IgD-negative memory B cell (primary cell): Measurements from ENCODE around the gene HDAC7. TPM values are rescaled to one million over a fixed set of nuclear protein-coding genes. Genes with fewer than 3 reads are reported as not detected.

Source experiments
- H3K27ac Mint-ChIP-seq, 3 donors: one replicate each; pipeline ENCODE4 v1.8.0; 2020 to 2022; ENCODE audit warnings: mild to moderate bottlenecking in 3 of 3, mixed read lengths in 3 of 3, moderate library complexity in 1 of 3
- H3K27me3 Mint-ChIP-seq: one replicate; pipeline ENCODE4 v1.8.0; 2021; ENCODE audit warnings: mixed read lengths
- H3K36me3 Mint-ChIP-seq: one replicate; pipeline ENCODE4 v1.8.0; 2020; ENCODE audit warnings: mild to moderate bottlenecking, mixed read lengths
- H3K4me1 Mint-ChIP-seq, 3 donors: one replicate each; pipeline ENCODE4 v1.8.0; 2020 to 2022; ENCODE audit warnings: mixed read lengths in 3 of 3, mild to moderate bottlenecking in 1 of 3
- H3K4me3 Mint-ChIP-seq, 4 donors: one replicate each; pipeline ENCODE4 v1.8.0; 2020 to 2022; ENCODE audit warnings: mild to moderate bottlenecking in 4 of 4, mixed read lengths in 4 of 4, moderate library complexity in 3 of 4
- H3K9me3 Mint-ChIP-seq, 3 donors: one replicate each; pipeline ENCODE4 v1.8.0; 2020 to 2021; ENCODE audit warnings: mixed read lengths in 3 of 3, mild to moderate bottlenecking in 1 of 3
- polyA plus RNA-seq: library from polyadenylated mRNA; unstranded; fragments of 300-500 nt; fragmentation: Illumina TruSeq; gene quantifications from one replicate; pipeline ENCODE4 v1.2.3, GENCODE V29; 2021

HDAC7 gene
- polyA plus RNA-seq, 1 donor from 2014 or later, result 20.9 TPM

GRCh38 chr12:47802312-47802711 lies 17.4 kb downstream of the HDAC7 start:
- Mint-ChIP-seq H3K4me1 (peaks cover 44 to 64% (median 53%) of the 10 kb centered on the region in 3 donors), H3K9me3 (no peaks in the 10 kb centered on the region), H3K36me3 (peaks cover 5% of the 10 kb centered on the region), H3K4me3 (peak overlapping the region in 2 of 4 donors; percentile 60 to 82), H3K27ac (peak overlapping the region; percentile 32 to 93 (median 67)), H3K27me3 (no peaks in the 10 kb centered on the region)

DNA sequence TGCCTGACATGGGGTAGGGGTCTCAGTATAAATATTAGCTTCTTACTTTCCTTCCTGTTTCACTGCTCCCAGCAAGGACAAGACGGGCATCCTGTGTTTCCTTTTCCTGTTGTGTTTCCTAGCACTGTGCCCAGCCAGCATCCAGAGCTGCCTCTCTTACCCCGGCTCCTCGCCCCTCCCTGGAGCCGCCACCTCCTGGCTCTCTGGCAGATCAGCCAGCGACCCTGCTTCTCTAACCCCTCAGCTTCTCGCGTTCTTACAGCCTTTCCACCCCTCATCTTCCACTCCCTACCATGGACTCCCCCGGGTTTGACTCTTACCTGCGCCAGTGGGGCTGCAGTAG lies 17.8 kb downstream of the HDAC7 start:
- Mint-ChIP-seq H3K27me3 (no peaks in the 10 kb centered on the region), H3K4me3 (peak overlapping the region in 3 of 4 donors; percentile 26 to 82 (median 60)), H3K27ac (peak overlapping the region; percentile 32 to 93 (median 67)), H3K36me3 (peaks cover 5% of the 10 kb centered on the region), H3K4me1 (peaks cover 40 to 60% (median 50%) of the 10 kb centered on the region in 3 donors), H3K9me3 (no peaks in the 10 kb centered on the region)

DNA sequence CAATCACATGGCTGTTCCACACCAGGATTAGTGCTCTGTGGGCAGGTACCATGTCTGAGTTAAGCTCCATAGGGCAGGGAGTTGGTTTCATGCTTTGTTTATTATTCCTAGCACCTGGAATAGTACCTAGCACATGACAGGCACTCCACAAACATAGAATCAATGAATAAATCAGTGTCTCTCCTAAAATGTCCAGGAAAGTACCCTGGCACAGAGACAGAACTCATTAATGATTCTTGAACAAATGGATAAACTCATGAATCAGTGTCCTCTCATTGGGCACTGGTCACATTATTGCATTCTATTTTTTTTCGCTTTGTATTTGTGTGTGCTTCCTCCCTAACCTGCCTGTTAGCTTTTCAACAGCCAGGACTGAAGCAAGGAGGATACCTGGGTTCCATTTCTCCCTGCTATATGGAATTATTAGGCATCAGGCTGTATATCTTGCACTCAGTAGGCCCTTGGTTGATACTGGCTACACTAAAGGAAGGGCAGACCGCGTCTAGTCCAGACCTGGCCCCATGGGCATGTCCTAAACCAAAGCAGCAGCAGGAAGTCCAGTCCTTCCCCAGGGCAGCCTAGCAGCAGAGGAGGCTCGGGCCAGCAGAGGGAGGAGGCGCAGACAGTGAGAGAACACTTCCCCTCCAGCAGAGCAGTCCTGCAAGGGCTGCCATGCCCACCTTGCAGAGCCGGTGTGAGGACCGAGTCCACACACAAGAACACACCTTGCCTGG lies 18.4 kb downstream of the HDAC7 start:
- H3K27ac Mint-ChIP-seq, result peak overlapping the region in 2 of 3 donors; percentile 67 to 77
- no peaks in the 10 kb centered on the region for H3K9me3 Mint-ChIP-seq
- peaks cover 5% of the 10 kb centered on the region for H3K36me3 Mint-ChIP-seq
- H3K27me3 Mint-ChIP-seq, result no peaks in the 10 kb centered on the region
- peak overlapping the region in 2 of 4 donors; percentile 26 to 82 for H3K4me3 Mint-ChIP-seq
- peaks cover 40 to 55% (median 48%) of the 10 kb centered on the region in 3 donors for H3K4me1 Mint-ChIP-seq

GRCh38 chr12:47800582-47800981 lies 19.1 kb downstream of the HDAC7 start:
- H3K4me3 Mint-ChIP-seq, result peak overlapping the region in 1 of 4 donors; percentile 4
- H3K27me3 Mint-ChIP-seq, result no peaks in the 10 kb centered on the region
- peaks cover 36 to 48% (median 43%) of the 10 kb centered on the region in 3 donors for H3K4me1 Mint-ChIP-seq
- no peaks in the 10 kb centered on the region for H3K9me3 Mint-ChIP-seq
- peak overlapping the region in 1 of 3 donors; percentile 77 for H3K27ac Mint-ChIP-seq
- peaks cover 5% of the 10 kb centered on the region for H3K36me3 Mint-ChIP-seq

DNA sequence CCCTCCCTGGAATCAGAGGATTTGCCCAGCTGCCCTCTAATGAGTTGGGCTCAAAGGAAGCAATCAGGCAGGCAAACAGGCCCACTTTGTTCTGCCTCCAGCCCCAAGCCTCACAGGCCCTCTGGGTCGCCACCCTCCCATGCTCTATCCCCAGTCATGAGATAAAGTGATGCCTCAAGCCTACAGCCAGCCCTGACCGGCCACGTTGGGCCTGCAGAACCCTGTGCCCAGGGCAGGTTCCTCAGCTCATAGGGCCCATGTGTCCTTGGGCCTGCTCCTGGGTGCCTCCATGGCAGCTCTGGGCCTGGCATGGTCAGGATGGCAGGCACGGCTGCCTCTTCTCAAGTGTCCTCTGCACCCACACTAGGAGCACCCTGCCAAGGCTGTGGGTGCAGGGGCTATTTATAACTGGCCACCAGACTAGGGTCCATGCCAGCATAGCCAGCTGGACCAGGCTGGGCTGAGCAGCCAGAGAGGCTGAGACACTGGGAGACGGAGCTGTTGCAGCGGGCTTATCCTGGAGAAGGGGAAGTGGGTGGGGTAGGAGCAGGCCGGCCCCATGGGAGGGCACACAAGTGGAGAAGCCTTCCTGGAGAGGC lies 20.2 kb downstream of the HDAC7 start:
- Mint-ChIP-seq H3K27ac (peak overlapping the region in 1 of 3 donors; percentile 78), H3K27me3 (no peaks in the 10 kb centered on the region), H3K4me3 (peak overlapping the region in 1 of 4 donors; percentile 74), H3K4me1 (peaks cover 28 to 37% (median 34%) of the 10 kb centered on the region in 3 donors), H3K36me3 (peaks cover 5% of the 10 kb centered on the region), H3K9me3 (no peaks in the 10 kb centered on the region)

- Mint-ChIP-seq H3K27me3 (no peaks in the 10 kb centered on the region), H3K4me1 (peaks cover 20 to 28% (median 25%) of the 10 kb centered on the region in 3 donors), H3K36me3 (peaks cover 8% of the 10 kb centered on the region), H3K27ac (no peak overlapping the region), H3K9me3 (no peaks in the 10 kb centered on the region), H3K4me3 (no peak overlapping the region)
Observed at GRCh38 chr12:47798382-47798948, 21.2 kb downstream of the HDAC7 start.

DNA sequence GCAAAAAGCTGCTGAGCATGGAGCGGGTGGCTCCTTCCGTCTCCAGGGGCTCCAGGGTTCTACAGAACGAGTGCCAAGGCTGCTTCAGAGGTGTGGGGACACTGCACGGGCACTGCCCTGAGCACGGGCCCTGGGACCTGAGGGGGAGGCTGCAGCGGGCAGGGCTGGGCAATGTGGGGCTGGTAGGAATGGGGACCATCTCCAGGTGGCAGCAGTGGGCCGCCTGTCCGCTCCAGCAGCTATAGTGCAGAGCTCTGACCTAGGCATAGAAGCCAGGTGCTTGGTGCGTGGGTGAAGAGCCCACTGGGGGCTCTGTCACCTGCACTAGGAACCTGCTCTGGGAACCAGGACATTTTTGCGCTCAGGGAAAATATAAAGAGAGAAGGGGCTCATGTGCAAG lies 22.3 kb downstream of the HDAC7 start:
- peak overlapping the region in 1 of 3 donors; percentile 12 for H3K27ac Mint-ChIP-seq
- peaks cover 17 to 20% (median 19%) of the 10 kb centered on the region in 3 donors for H3K4me1 Mint-ChIP-seq
- peak overlapping the region in 3 of 4 donors; percentile 6 to 79 (median 41) for H3K4me3 Mint-ChIP-seq
- H3K9me3 Mint-ChIP-seq, result no peaks in the 10 kb centered on the region
- H3K36me3 Mint-ChIP-seq, result peaks cover 8% of the 10 kb centered on the region
- no peaks in the 10 kb centered on the region for H3K27me3 Mint-ChIP-seq

DNA sequence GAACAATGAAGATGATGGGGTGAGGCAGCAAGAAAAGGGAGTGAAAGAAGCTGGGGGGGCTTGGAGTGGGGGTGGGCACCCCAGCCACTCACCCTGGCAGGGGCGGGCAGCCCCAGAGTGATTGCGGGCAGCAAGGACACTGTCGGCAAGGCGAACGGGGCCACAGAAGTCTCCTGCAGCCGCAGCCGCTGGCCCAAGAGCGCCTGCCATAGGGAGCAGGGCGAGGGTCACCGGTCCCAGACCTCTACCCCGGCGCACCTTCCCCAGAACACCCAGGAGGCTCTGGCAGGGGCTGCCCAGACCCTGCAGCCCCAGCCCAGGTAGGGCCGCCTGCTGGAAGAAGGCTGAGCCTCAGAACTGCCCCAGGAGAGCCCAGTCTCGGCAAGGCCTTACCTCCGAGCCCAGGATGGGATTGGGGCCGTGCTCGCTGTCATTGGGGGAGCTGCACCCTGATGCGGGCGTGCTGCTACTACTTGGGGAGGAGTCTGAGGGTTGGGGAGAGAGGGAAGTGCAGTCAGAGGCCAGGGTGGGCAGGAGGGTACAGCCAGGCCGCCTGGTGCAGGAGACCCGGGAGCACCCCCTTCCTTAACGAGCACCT lies 23.8 kb downstream of the HDAC7 start:
- Mint-ChIP-seq H3K4me1 (peaks cover 5 to 7% (median 6%) of the 10 kb centered on the region in 3 donors), H3K27ac (no peak overlapping the region), H3K9me3 (no peaks in the 10 kb centered on the region), H3K27me3 (no peaks in the 10 kb centered on the region), H3K36me3 (peaks cover 7% of the 10 kb centered on the region), H3K4me3 (no peak overlapping the region)

DNA sequence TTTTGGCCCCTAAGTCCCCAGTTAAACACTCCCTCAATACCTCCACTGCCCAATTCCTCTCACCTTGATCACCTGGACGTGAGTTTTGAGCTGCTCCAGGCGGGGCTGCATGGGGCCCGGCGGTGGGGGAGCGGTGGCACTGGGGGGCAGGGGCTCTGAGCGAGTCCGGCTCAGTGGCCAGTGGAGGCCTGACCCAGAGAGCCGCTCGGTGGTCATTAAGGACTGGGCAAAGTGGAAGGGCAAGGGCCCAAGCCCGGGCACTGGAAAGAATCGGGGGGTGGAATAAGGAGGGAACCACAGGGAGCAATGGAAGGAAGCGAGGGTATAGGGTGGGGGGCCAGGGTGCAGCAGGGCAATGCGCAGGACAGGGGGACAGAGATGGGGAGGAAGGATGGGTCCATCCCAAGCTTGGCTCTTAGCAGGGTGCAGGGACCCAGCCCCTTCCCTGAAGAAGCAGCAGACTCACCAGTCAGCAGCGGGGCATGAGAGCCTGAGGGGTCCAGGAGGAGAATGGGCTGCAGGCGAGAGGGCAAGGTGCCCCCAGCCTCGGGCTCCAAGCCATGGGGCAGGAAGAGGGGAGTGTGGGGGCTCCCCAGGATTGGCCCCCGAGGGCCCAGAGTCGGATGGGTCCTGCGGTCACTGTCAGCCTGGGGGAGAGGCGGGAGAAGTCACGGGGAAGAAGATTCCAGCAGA lies 24.4 kb downstream of the HDAC7 start:
- H3K27ac Mint-ChIP-seq, result no peak overlapping the region

DNA sequence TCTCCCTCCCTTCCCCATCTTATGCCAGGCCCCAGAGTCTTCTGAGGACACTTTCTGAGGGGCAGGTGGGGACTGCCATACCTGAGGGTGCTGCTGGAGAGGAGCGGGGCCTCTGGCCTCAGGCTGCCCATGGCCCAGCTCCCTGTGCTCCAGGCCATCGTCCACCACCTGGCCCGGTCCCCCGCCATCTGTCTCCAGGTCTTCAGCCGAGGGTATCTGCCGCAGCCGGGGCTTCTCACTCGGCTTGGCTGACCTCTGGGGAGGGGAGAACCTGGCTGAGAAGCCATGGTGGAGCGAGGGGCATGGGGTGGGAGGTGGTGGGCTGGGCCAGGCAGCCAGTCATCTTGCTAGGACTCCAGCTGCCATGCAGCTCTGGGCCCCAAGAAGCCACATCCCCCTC lies 25.0 kb downstream of the HDAC7 start:
- Mint-ChIP-seq H3K9me3 (no peaks in the 10 kb centered on the region), H3K27ac (no peak overlapping the region), H3K36me3 (peaks cover 5% of the 10 kb centered on the region), H3K4me3 (peak overlapping the region in 1 of 4 donors; percentile 28), H3K27me3 (no peaks in the 10 kb centered on the region), H3K4me1 (peaks cover 3 to 5% (median 4%) of the 10 kb centered on the region in 3 donors)

More for the DNA sequence above, 24.4 kb downstream of the HDAC7 start:
- no peaks in the 10 kb centered on the region for H3K27me3 Mint-ChIP-seq
- no peaks in the 10 kb centered on the region for H3K9me3 Mint-ChIP-seq
- no peak overlapping the region for H3K4me3 Mint-ChIP-seq
- peaks cover 5% of the 10 kb centered on the region for H3K36me3 Mint-ChIP-seq
- peaks cover 3 to 5% (median 4%) of the 10 kb centered on the region in 3 donors for H3K4me1 Mint-ChIP-seq

GRCh38 chr12:47793015-47793681 lies 26.6 kb downstream of the HDAC7 start:
- Mint-ChIP-seq H3K36me3 (peaks cover 5% of the 10 kb centered on the region), H3K27ac (no peak overlapping the region)

GRCh38 chr12:47791874-47792273 lies 27.8 kb downstream of the HDAC7 start:
- Mint-ChIP-seq H3K27ac (no peak overlapping the region), H3K36me3 (peaks cover 4% of the 10 kb centered on the region), H3K4me1 (peaks cover 0 to 2% (median 0%) of the 10 kb centered on the region in 3 donors), H3K27me3 (no peaks in the 10 kb centered on the region), H3K4me3 (no peak overlapping the region), H3K9me3 (no peaks in the 10 kb centered on the region)

More at GRCh38 chr12:47793015-47793681, 26.6 kb downstream of the HDAC7 start:
- no peaks in the 10 kb centered on the region for H3K9me3 Mint-ChIP-seq
- no peaks in the 10 kb centered on the region for H3K27me3 Mint-ChIP-seq
- no peak overlapping the region for H3K4me3 Mint-ChIP-seq
- H3K4me1 Mint-ChIP-seq, result peaks cover 2 to 5% (median 2%) of the 10 kb centered on the region in 3 donors

DNA sequence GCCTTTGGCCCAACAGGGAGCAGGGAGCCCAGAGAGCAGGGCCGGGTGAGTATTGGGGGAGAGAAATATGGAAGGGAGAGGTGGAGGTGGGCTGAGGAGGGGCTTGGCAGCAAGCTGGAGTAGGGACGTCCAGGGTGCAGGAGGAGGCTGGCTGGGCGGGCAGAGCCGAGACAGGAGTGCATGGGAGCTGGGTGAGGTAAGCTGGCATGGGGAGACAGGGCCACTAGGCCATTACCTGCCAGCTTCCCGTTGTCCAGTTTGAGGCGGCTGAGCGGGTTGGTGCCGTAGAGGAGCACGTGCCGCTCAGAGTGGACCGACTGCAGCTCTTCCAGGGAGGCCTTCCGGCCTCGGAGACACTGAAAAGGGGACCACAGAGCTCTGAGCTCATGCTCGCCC lies 28.4 kb downstream of the HDAC7 start:
- H3K27ac Mint-ChIP-seq, result no peak overlapping the region
- no peak overlapping the region for H3K4me3 Mint-ChIP-seq
- H3K9me3 Mint-ChIP-seq, result no peaks in the 10 kb centered on the region
- H3K4me1 Mint-ChIP-seq, result peaks cover 0 to 2% (median 0%) of the 10 kb centered on the region in 3 donors
- peaks cover 4% of the 10 kb centered on the region for H3K36me3 Mint-ChIP-seq
- no peaks in the 10 kb centered on the region for H3K27me3 Mint-ChIP-seq

DNA sequence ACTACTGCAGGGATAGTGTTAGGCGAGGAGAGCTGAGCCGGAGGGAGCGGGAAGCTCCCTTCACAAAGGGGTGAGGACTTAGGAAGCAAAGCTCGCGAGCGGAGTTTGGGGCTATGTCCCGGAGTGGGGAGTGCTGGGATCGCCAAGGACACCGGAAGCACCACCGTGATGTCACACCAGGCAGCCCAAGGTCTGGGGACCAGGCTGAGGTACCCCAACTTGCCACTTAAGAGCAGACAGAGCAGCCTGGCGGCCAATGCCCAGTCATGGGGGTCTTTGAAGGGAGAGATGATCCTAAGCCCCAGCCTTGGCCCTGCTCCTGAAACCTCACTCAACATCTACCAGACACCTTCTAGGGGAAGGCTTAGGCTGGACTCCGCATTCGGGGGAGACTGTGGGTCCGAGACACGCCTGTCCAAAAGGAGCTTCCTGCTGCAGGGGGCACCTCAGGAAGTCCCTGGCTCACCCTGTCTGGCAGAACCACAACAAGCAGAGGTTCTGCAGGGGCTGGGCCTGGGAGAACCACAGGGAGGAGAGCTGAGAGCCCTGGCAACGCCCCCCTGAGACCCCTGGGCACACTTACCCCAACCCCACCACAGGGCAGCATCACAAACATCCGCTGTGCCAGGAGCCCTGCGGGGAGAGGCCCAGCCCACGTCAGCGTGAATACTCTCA lies 28.9 kb downstream of the HDAC7 start:
- no peaks in the 10 kb centered on the region for H3K9me3 Mint-ChIP-seq
- no peak overlapping the region for H3K27ac Mint-ChIP-seq
- H3K4me1 Mint-ChIP-seq, result peaks cover 0 to 2% (median 0%) of the 10 kb centered on the region in 3 donors
- no peak overlapping the region for H3K4me3 Mint-ChIP-seq
- peaks cover 4% of the 10 kb centered on the region for H3K36me3 Mint-ChIP-seq
- no peaks in the 10 kb centered on the region for H3K27me3 Mint-ChIP-seq
